Measurements from ENCODE around the gene LHFPL6.

The LHFPL6 gene

DNA sequence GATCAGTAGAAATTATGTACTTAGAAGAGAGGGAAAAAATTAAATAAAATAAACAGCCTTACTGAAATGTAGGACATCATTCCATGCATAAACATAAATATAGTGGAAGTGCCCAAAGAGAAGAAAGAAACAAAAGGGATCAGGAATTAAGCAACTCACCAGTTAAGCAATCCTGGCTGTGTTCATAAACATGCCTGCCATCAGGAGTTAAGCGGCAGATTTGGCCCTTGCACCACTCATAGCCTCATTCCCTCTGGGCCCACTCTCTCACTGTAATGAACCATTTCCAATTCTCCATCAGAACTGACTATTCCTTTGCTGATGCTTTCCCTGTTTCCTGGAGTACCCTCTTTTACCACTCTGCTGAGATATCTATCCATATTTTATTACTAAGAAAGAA lies 281.4 kb downstream of the LHFPL6 start:
- TF ChIP-seq CTCF (IDR thresholded peaks at IDR 0.05) = no peak

DNA sequence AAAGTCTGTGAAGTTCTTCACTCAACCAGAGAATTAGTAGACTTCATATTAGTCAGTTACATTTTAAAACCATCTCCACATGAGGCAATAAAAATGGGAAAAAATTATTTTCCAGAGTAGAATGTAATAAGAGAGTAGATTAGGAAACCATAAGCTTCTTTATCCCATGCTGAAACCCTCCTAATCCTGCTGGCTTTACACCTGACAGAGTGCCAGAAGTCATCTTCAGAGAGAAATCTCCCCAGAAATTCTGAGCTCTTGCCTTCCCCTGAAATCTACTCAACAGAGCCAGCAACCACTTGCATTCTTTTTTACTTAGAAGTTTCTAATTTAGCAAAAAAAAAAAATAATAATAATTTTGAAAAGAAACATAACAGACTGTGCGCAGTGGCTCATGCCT lies 284.8 kb downstream of the LHFPL6 start:
- no peak for TF ChIP-seq CTCF (IDR thresholded peaks at IDR 0.05)

DNA sequence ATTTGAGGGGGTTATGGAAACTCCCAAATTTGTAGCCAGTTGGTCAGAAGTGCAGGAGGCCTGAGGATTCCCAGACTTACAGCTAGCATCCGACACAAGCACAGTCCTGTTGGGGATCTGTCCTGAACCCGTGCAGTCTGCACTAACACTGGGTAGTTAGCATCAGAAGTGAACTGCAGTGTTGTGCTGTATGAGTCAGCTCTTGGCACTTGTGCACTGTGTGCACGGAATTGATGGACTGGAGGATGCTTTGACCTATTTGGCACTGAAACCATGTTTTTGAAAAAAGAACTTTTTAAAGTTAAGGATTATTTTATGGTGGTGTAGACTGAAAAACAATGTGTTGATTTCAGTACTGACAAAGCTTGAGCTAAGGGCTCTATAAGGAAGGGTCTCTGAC lies 285.7 kb downstream of the LHFPL6 start:
- no peak for TF ChIP-seq CTCF (IDR thresholded peaks at IDR 0.05)

DNA sequence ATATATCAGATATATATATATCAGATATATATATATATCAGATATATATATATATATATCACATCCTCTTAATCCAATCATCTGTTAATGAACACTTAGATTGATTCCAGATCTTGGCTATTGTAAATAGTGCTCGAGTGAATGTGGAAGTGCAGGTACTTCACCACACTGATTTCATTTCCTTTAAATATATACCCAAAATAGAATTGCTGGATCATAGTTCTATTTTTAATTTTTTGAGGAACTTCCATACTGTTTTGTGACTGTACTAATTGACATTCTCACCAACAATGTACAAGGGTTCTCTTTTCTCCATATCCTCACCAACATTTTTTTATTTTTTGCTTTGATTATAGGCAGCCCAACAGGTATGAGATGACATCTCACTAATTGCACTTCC lies 287.2 kb downstream of the LHFPL6 start:
- TF ChIP-seq CTCF (IDR thresholded peaks at IDR 0.05) = no peak

DNA sequence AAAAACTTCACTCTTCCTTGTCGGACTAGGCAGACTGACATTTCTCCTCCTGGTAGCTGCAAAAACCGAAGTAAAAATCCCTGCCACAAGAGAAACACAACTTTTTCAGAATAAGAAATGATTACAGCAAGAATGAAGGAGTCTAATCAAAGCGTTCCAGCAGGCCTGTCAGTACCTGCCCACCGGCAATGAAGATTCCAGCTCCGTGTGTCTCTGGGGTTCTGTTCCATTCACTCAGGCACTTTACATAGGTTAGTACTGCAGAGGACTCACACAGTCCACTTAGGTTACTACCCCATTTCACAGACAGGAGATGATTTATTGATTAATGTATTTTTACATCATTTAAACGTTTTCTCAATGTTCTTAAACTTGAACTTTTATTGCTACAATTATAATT lies 289.3 kb downstream of the LHFPL6 start:
- TF ChIP-seq CTCF (IDR thresholded peaks at IDR 0.05) = no peak

DNA sequence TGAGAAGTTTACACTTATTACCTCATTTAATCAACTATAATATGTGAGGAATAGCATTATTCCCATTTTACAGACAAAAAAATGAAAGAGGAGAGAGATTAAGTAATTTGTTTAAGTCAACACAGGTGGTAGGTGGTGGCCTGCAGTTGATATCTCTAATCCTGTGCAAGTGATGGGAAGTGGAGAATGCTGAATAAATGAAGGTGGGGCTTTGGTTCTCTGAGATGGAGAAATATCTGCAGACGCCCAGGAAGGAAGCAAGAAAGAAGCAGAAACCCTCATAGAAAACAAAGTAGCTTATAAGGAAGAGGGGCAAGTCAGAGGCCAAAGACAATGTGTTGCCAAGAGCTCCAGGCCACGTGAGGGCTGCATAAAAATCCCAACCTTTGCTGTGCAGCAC lies 290.4 kb downstream of the LHFPL6 start:
- no peak for TF ChIP-seq CTCF (IDR thresholded peaks at IDR 0.05)

DNA sequence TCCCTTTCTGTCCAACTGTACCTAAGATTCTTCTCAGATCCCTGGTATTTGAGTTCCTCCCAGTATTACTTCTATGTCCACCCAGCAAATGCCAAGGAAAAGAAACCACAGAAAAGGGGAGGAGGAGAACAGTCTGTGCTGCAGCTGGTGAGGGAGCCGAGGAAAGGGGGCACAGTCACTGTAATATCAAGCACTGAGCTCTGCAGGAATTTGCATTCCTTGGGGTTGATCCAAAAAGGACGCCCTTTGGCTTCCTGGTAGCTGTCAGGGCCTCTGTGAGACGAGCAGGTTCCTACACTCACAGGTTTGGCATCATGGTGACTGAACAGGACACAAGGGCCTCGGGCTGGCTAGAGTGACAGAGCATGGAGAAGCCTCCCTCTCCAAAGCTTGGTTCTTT lies 291.4 kb downstream of the LHFPL6 start:
- no peak for TF ChIP-seq CTCF (IDR thresholded peaks at IDR 0.05)

DNA sequence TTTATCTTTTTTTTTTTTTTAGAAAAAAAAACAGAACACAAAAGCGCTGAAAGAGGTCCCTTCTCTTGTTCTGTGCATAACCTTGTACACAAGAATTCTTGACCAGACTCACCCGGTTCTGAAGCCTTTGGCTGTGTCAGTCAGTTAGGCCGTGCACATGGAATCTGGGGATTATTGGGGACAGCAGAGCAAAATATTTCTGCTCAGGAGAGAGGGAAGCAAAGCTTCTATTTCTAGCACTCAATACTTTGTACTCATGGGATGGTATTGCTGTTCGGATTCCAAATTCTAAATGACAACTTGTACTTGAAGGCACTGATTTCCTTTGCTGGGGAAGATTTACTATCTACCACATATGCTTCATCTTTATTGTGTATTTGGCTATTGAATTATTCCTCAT lies 292.0 kb downstream of the LHFPL6 start:
- TF ChIP-seq CTCF (IDR thresholded peaks at IDR 0.05) = no peak
